ENCODE results near the gene COG2.

Gene COG2

GRCh38 chr1:230706020-230706699 lies 63.9 kb downstream of the COG2 start:
- no peak overlapping the region for H3K4me3 ChIP-seq (replicated peaks; ENCODE audit: low read depth, low read length)
- no peak for TF ChIP-seq CTCF (IDR thresholded peaks at IDR 0.05; ENCODE audit: insufficient read depth, low read length, poor library complexity, severe bottlenecking)
- H3K36me3 ChIP-seq (ENCODE audit: control insufficient read depth, insufficient read depth, low read length): no peaks in the 10 kb centered on the region
- DNase-seq (ENCODE audit: extremely low read depth, insufficient read length): no peak
- peaks cover 1% of the 10 kb centered on the region for H3K27me3 ChIP-seq (replicated peaks; ENCODE audit: control insufficient read depth, insufficient read depth, low read length)

- no peak for DNase-seq (ENCODE audit: extremely low read depth, insufficient read length)
- no peak overlapping the region for H3K4me3 ChIP-seq (replicated peaks; ENCODE audit: low read depth, low read length)
- peaks cover 1% of the 10 kb centered on the region for H3K27me3 ChIP-seq (replicated peaks; ENCODE audit: control insufficient read depth, insufficient read depth, low read length)
- H3K36me3 ChIP-seq (ENCODE audit: control insufficient read depth, insufficient read depth, low read length): no peaks in the 10 kb centered on the region
- no peak for TF ChIP-seq CTCF (IDR thresholded peaks at IDR 0.05; ENCODE audit: insufficient read depth, low read length, poor library complexity, severe bottlenecking)
Measured at GRCh38 chr1:230706887-230707731, 64.8 kb downstream of the COG2 start.

GRCh38 chr1:230707732-230708630 lies 65.7 kb downstream of the COG2 start:
- no peak for DNase-seq (ENCODE audit: extremely low read depth, insufficient read length)
- no peak overlapping the region for H3K4me3 ChIP-seq (replicated peaks; ENCODE audit: low read depth, low read length)
- no peak for TF ChIP-seq CTCF (IDR thresholded peaks at IDR 0.05; ENCODE audit: insufficient read depth, low read length, poor library complexity, severe bottlenecking)

GRCh38 chr1:230708631-230709580 lies 66.6 kb downstream of the COG2 start:
- TF ChIP-seq CTCF (IDR thresholded peaks at IDR 0.05; ENCODE audit: insufficient read depth, low read length, poor library complexity, severe bottlenecking): no peak
- no peak for DNase-seq (ENCODE audit: extremely low read depth, insufficient read length)
- Histone ChIP-seq H3K36me3 (ENCODE audit: control insufficient read depth, insufficient read depth, low read length) (no peaks in the 10 kb centered on the region), H3K27me3 (replicated peaks; ENCODE audit: control insufficient read depth, insufficient read depth, low read length) (peaks cover under 1% of the 10 kb centered on the region), H3K4me3 (replicated peaks; ENCODE audit: low read depth, low read length) (no peak overlapping the region)

More at GRCh38 chr1:230707732-230708630, 65.7 kb downstream of the COG2 start:
- no peaks in the 10 kb centered on the region for H3K36me3 ChIP-seq (ENCODE audit: control insufficient read depth, insufficient read depth, low read length)
- H3K27me3 ChIP-seq (replicated peaks; ENCODE audit: control insufficient read depth, insufficient read depth, low read length): peaks cover 1% of the 10 kb centered on the region

All from GM06990 (cell line).